Activated CD4-positive, alpha-beta T cell treated with anti-CD3 and anti-CD28 coated beads for 36 hours (primary cell): ENCODE results near the gene LRRC43. TPM values are rescaled to one million over a fixed set of nuclear protein-coding genes. Genes with fewer than 3 reads are reported as not detected.

Experiments
- ATAC-seq: fragments of 200-7000 bp; cut with Tn5 transposase; one replicate; pipeline ENCODE4 v1.10.0; 2021; ENCODE audit warnings: mild to moderate bottlenecking, moderate library complexity
- CTCF ChIA-PET: fragments of 350-600 bp; sonication (Branson Sonifier 250); formaldehyde crosslinking; loops from one replicate; lab custom pipeline; 2021; ENCODE audit warnings: antibody characterized with exemption; lab: Charles Lee
- POLR2A ChIA-PET: fragments of 350-600 bp; sonication (Branson Sonifier 250); formaldehyde crosslinking; loops from one replicate; lab custom pipeline; 2021; ENCODE audit warnings: antibody characterized with exemption, inconsistent platforms; lab: Charles Lee
- DNase-seq: peaks from one replicate; pipeline ENCODE4 v3.0.0-alpha.2; 2020
- H3K27ac Mint-ChIP-seq: one replicate; pipeline ENCODE4 v1.8.0; 2021; ENCODE audit warnings: mixed read lengths
- H3K27me3 Mint-ChIP-seq: one replicate; pipeline ENCODE4 v1.8.0; 2021; ENCODE audit warnings: mixed read lengths
- H3K36me3 Mint-ChIP-seq: one replicate; pipeline ENCODE4 v1.8.0; 2021; ENCODE audit warnings: low read depth, mixed read lengths
- H3K4me1 Mint-ChIP-seq: one replicate; pipeline ENCODE4 v1.8.0; 2021; ENCODE audit warnings: mixed read lengths
- H3K4me3 Mint-ChIP-seq: one replicate; pipeline ENCODE4 v1.8.0; 2021; ENCODE audit warnings: mild to moderate bottlenecking, moderate library complexity, mixed read lengths
- H3K9me3 Mint-ChIP-seq: one replicate; pipeline ENCODE4 v1.8.0; 2021; ENCODE audit warnings: low read depth, mixed read lengths
- intact Hi-C, 2 experiments: fragments of 100-400 bp; cut with DNase I in 1 of 2; cut with micrococcal nuclease in 1 of 2; formaldehyde crosslinking; loops; one replicate each; pipeline versions ENCODE4 v1.14.2 to v1.15.1; 2022 to 2024; cut with DNase I, micrococcal nuclease
- total RNA-seq, 2 experiments: library from RNA; stranded (reverse); gene quantifications; one replicate each; pipeline ENCODE4 v1.2.3, GENCODE V29; 2021

Gene LRRC43, protein sequence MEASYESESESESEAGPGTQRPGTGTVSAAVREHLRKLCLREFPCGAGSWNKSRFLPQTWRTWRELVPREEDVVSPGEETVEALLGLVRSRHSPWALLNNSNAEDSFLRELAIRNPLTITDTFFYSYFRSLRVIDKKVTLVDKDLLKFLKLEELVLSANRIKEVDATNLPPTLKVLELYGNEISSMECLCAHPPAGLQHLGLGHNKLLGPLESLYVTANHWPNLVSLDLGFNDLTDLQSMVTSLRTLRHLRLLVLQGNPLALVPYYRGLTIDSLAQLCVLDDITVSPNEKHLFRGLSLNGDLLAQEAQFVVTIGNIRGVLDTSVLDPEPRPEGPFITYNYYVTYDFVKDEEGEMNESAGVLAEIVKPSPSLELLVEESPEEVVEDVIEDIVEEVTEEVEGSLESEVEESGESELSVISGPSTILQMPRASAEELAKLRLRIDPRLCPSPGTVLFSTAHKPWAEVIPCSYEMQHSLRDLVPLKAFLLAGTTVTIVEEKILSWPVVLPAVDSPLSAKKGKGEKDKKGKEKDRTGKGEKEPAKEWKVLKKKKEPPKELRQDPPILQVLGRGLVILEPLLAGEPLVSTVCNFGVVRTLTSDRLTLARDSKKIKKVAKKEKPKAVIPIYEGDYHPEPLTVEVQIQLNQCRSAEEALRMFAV
- total RNA-seq = under 1 TPM in 1 of 2 experiments, not detected in 1; 0.37 TPM

DNA sequence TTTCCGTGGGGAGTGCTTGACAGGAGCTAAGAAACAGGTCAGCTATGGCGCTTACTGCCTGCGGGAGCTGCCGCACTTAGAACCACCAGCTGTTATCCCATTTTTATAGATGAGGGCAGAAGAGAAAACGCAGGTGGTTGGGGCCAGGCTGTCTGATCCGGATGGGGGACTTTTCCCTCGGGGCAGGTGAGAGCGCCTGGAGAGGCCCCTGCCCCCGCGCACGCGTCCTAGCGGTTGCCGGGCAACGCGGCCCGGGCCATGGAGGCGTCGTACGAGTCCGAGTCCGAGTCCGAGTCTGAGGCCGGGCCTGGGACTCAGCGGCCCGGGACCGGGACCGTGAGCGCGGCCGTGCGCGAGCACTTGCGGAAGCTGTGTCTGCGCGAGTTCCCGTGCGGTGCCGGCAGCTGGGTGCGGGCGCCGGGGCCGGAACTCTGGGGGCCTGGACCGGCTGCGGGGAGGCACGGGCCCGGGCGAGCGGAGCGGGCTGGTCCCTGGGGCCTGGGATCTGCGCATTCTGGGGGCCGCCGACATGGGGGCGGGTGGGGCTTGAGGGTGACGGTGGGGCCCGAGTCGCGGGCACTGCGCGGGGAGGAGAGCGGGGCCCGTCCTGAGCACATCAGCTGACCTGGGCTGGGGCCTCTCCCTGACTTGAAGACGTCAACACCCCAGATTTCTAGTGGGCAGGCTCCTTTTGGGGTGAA lies at the start of gene LRRC43:
LRRC43 (plus strand) TSS at position 237 of the 701 bp plus-strand sequence; CDS start at position 259, 22 bp downstream.
- Mint-ChIP-seq H3K9me3 (no peaks in the 10 kb centered on the region), H3K4me1 (peaks cover 3% of the 10 kb centered on the region), H3K4me3 (peak within 1 kb of the TSS; percentile 65), H3K36me3 (no peaks in the 10 kb centered on the region), H3K27ac (no peak within 1 kb of the TSS), H3K27me3 (peaks cover 11% of the 10 kb centered on the region)
- ChIA-PET CTCF (interaction anchor here (0.7 to 2.0 kb wide), 8 partner anchors 8 to 1533 kb away, joined by 3 to 8 read pairs (median 3); partner anchors contain the start of gene CFAP251), POLR2A (no interaction called here)
- DNase-seq (peak; percentile 54), ATAC-seq (peak; percentile 72)
- intact Hi-C loops = no loop called here

DNA sequence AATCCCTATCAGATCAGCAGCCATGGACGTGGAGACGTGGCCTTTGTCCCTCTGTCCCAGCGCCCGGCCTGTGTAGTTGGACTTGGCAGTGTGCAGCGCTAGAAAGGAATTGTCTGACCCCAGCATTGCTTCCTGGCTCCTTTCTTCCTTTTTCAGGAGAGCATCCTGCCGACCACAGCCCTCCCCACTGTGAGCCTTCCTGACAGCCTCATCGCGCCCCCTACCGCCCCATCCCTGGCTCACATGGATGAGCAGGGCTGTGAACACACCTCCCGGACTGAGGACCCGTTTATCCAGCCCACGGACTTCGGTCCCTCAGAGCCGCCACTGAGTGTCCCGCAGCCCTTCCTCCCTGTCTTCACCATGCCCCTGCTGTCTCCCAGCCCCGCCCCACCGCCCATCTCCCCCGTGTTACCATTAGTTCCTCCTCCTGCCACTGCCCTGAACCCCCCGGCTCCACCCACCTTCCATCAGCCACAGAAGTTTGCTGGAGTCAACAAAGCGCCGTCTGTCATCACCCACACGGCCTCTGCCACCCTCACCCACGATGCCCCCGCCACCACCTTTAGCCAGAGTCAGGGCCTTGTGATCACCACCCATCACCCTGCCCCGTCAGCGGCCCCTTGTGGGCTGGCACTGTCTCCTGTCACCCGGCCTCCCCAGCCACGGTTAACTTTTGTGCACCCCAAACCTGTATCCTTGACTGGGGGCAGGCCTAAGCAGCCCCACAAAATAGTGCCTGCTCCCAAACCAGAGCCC lies 49.6 kb upstream of the LRRC43 start:
- intact Hi-C loops = no loop called here
- H3K27ac Mint-ChIP-seq = no peak overlapping the region
- ChIA-PET CTCF (interaction anchor here (0.6 to 1.6 kb wide), 7 partner anchors 10 to 137 kb away, joined by 3 to 5 read pairs (median 4); partner anchors contain the start of gene LRRC43), POLR2A (no interaction called here)
- H3K4me1 Mint-ChIP-seq = no peaks in the 10 kb centered on the region
- no peak for DNase-seq
- peaks cover 13% of the 10 kb centered on the region for H3K36me3 Mint-ChIP-seq
- no peaks in the 10 kb centered on the region for H3K27me3 Mint-ChIP-seq
- H3K4me3 Mint-ChIP-seq = no peak overlapping the region
- H3K9me3 Mint-ChIP-seq = no peaks in the 10 kb centered on the region
- ATAC-seq = no peak

DNA sequence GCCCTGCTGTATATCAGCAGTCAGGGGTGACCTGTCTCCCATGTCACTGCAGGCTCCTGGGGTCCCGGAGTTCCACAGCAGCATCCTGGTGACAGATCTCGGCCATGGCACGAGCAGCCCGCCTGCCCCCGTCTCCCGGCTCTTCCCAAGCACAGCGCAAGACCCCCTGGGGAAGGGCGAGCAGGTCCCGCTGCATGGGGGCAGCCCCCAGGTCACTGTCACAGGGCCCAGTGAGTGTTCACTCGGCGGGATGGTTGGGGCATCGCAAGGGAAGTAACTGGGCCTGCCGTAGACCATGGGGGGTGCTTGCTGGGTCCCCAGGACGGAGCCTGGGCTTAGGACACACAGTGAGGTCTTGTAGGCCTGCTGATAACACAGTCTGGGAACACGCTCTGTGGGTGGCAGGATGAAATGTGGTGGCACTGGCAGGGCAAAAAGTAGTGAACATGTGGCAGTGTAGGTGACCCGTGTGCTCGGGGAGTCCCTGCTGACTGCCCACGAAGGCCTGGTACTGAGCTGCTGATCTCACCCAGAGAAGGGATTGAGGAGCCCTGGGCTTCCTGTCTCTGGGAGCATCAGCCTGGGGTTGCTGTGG lies 47.4 kb upstream of the LRRC43 start:
- intact Hi-C loops = no loop called here
- Mint-ChIP-seq H3K9me3 (no peaks in the 10 kb centered on the region), H3K27ac (no peak overlapping the region), H3K36me3 (peaks cover 14% of the 10 kb centered on the region), H3K4me1 (no peaks in the 10 kb centered on the region), H3K4me3 (no peak overlapping the region), H3K27me3 (no peaks in the 10 kb centered on the region)
- CTCF ChIA-PET = no interaction called here
- DNase-seq (no peak), ATAC-seq (no peak)
- POLR2A ChIA-PET = no interaction called here

DNA sequence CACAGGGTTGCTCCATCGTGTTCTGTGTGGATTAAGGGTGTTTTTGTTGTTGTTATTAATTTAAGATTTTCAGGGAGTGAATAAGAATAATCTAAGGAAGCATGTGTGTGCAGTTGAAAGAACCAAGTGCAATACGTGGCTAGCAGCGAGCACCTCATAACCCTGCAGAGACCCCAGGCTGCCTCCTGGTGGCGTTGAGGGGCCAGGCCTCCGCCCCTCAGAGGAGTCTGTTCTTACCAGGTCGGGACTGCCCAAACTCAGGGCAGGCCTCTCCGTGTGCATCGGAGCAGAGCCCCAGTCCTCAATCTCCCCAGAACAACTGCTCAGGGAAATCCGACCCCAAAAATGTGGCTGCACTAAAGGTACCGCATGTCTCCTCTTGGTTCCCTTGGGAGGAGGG lies 45.7 kb upstream of the LRRC43 start:
- intact Hi-C loops = no loop called here
- Mint-ChIP-seq H3K4me1 (no peaks in the 10 kb centered on the region), H3K9me3 (no peaks in the 10 kb centered on the region), H3K27me3 (no peaks in the 10 kb centered on the region), H3K27ac (no peak overlapping the region), H3K36me3 (peaks cover 18% of the 10 kb centered on the region), H3K4me3 (no peak overlapping the region)
- ChIA-PET CTCF (interaction anchor here (0.7 to 1.6 kb wide), 2 partner anchors 49 to 53 kb away, joined by 3 read pairs; no protein-coding TSS in a partner anchor), POLR2A (no interaction called here)
- ATAC-seq (no peak), DNase-seq (peak; percentile 27)

DNA sequence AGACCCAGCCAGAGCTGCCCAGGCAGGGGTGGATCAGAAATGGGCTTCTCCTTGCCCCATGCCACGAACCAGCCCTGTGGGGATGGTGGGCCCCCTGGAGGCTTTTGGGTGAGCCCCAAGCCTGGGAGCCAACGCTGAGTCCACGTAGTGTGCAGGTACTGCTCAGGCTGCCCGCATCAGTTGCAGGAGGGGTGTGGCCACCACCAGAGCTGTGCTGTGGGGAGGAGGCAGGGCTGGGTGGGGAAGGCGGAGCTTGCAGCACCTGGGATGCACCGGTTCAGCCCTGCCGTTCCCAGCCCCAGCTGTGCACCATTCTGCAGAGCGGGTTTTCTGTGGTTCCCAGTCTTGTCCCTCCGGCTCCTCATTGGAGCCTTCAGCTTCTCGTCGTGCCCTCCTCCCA lies 45.2 kb upstream of the LRRC43 start:
- H3K27me3 Mint-ChIP-seq = no peaks in the 10 kb centered on the region
- ATAC-seq = peak; percentile 55
- H3K4me3 Mint-ChIP-seq = no peak overlapping the region
- no peak overlapping the region for H3K27ac Mint-ChIP-seq
- intact Hi-C loops = no loop called here
- H3K4me1 Mint-ChIP-seq = no peaks in the 10 kb centered on the region
- no peaks in the 10 kb centered on the region for H3K9me3 Mint-ChIP-seq
- DNase-seq = no peak
- ChIA-PET CTCF (interaction anchor here (0.7 to 1.6 kb wide), 2 partner anchors 49 to 53 kb away, joined by 3 read pairs; no protein-coding TSS in a partner anchor), POLR2A (no interaction called here)
- H3K36me3 Mint-ChIP-seq = peaks cover 18% of the 10 kb centered on the region

DNA sequence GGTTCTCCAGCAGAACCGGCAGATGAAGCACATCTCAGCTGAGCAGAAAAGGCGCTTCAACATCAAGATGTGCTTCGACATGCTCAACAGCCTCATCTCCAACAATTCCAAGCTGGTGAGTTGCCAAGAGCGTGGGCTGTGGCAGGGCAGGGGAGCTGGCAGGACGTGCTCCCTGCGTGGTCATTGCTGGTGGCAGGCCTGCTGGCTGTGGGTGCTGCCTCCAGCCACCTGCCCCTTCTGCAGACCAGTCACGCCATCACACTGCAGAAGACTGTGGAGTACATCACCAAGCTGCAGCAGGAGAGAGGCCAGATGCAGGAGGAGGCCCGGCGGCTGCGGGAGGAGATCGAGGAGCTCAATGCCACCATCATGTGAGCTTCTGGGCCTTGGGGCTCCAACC lies 44.7 kb upstream of the LRRC43 start:
- no peaks in the 10 kb centered on the region for H3K9me3 Mint-ChIP-seq
- intact Hi-C loops = no loop called here
- H3K27me3 Mint-ChIP-seq = no peaks in the 10 kb centered on the region
- H3K4me3 Mint-ChIP-seq = no peak overlapping the region
- DNase-seq = no peak
- H3K36me3 Mint-ChIP-seq = peaks cover 18% of the 10 kb centered on the region
- ChIA-PET POLR2A (interaction anchor here (0.5 kb wide), 1 partner anchor 623 kb away, joined by 14 read pairs; no protein-coding TSS in a partner anchor), CTCF (interaction anchor here (0.6 to 1.6 kb wide), 3 partner anchors 9 to 52 kb away, joined by 3 read pairs; no protein-coding TSS in a partner anchor)
- H3K4me1 Mint-ChIP-seq = no peaks in the 10 kb centered on the region
- no peak overlapping the region for H3K27ac Mint-ChIP-seq
- no peak for ATAC-seq

DNA sequence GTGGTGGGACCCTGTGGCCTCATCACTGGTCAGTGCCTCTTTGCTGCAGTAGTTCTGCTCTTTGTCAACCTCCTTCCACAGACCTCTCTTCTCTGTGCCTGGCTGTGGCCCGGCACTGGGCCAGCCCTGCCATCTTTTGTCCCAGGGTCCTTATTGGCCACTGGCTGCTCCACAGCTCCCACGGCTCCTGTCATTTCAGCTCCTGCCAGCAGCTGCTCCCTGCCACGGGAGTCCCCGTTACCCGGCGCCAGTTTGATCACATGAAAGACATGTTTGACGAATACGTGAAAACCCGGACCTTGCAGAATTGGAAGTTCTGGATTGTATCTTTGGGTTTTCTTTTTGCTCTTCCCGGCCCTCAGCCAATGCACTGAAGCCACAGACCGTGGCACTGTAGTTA lies 44.3 kb upstream of the LRRC43 start:
- intact Hi-C loops = no loop called here
- Mint-ChIP-seq H3K36me3 (peaks cover 14% of the 10 kb centered on the region), H3K27ac (no peak overlapping the region), H3K27me3 (no peaks in the 10 kb centered on the region), H3K4me1 (no peaks in the 10 kb centered on the region), H3K9me3 (no peaks in the 10 kb centered on the region), H3K4me3 (no peak overlapping the region)
- ChIA-PET CTCF (interaction anchor here (0.6 to 1.6 kb wide), 4 partner anchors 9 to 245 kb away, joined by 3 to 4 read pairs (median 3); no protein-coding TSS in a partner anchor), POLR2A (interaction anchor here (0.5 kb wide), 1 partner anchor 623 kb away, joined by 14 read pairs; no protein-coding TSS in a partner anchor)
- ATAC-seq (no peak), DNase-seq (no peak)

DNA sequence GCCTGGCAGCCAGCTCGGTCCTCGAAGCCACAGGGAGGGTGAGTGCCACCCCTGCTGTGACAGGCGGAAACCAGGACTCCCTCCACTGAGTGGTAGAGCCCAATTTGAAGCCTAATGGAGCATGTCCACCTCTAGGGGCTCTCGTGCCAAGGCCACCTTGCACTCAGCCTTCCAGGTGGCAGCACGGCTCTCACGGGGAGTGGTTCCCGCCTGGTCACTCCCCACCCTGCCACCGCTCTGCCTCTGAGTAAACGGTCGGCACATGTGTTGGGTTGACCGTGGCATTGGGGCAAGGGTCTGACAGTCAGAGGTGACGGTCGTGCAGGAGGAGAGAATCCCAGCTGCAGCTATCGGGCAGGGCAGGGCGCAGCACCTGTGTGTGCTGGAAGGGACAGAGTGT lies 43.7 kb upstream of the LRRC43 start:
- Mint-ChIP-seq H3K4me1 (no peaks in the 10 kb centered on the region), H3K27ac (no peak overlapping the region), H3K4me3 (no peak overlapping the region), H3K36me3 (peaks cover 10% of the 10 kb centered on the region), H3K27me3 (no peaks in the 10 kb centered on the region), H3K9me3 (no peaks in the 10 kb centered on the region)
- DNase-seq = no peak
- ATAC-seq = no peak
- CTCF ChIA-PET = interaction anchor here (0.6 kb wide), 1 partner anchor 53 kb away, joined by 4 read pairs; no protein-coding TSS in a partner anchor
- intact Hi-C loops = no loop called here
- POLR2A ChIA-PET = no interaction called here

DNA sequence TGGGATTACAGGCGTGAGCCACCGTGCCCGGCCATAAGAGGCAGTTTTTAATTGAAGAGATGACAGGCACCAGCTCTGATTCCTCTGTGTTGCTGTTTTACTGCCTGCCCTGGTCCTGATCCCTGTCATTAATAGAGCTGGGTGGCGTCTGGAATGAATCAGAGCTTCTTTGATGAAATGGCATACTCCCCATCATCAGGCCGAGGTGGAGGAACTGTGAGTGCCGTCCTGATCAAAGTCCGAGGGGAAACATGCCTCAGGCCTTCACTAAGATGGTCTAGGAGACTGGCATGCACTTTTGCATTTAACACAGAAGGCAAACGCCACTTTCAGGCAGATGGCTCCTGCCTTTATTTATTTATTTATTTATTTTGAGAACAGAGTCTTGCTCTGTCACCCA lies 43.0 kb upstream of the LRRC43 start:
- Mint-ChIP-seq H3K27me3 (no peaks in the 10 kb centered on the region), H3K4me1 (no peaks in the 10 kb centered on the region), H3K27ac (no peak overlapping the region), H3K9me3 (no peaks in the 10 kb centered on the region), H3K36me3 (peaks cover 10% of the 10 kb centered on the region), H3K4me3 (no peak overlapping the region)
- no peak for DNase-seq
- ChIA-PET CTCF (no interaction called here), POLR2A (no interaction called here)
- intact Hi-C loops = no loop called here
- ATAC-seq = no peak

DNA sequence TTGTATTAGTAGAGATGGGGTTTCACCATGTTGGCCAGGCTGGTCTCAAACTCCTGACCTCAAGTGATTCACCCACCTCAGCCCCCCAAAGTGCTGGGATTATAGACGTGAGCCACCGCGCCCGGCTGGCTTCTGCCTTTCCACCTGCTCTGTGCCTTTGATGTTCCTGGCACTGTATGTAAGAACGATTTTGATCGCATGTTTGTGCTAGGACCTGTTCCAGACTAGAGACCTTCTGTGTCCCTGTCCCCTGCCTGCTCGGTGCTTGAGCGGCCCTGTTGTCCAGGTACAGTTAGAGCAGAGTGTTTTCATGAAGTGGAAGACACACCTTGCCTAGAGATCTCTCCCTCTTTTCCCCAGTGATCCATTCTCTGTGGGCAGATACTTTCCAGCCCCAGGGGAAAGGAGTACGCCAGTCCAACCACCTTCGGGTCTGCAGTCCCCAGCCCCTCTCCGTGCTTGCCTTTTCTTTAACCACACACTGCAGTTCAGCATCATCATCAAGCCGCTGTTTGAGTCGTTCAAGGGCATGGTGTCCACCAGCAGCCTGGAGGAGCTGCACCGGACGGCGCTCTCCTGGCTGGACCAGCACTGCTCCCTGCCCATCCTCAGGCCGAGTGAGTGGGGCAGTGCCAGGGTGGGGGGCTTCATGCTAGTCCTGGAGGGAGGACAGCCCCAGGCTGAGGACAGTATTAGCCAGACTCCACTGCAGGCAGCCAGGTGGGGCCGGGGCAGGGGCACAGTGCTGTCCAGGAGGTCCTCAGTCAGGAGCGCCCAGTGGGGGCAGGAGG lies 42.3 kb upstream of the LRRC43 start:
- ChIA-PET POLR2A (no interaction called here), CTCF (no interaction called here)
- intact Hi-C loops = no loop called here
- H3K4me3 Mint-ChIP-seq = no peak overlapping the region
- peaks cover 8% of the 10 kb centered on the region for H3K36me3 Mint-ChIP-seq
- H3K27me3 Mint-ChIP-seq = no peaks in the 10 kb centered on the region
- H3K9me3 Mint-ChIP-seq = no peaks in the 10 kb centered on the region
- DNase-seq (no peak), ATAC-seq (no peak)
- H3K27ac Mint-ChIP-seq = no peak overlapping the region
- H3K4me1 Mint-ChIP-seq = no peaks in the 10 kb centered on the region
